GM19372 (cell line): ENCODE measurements around the gene PARP1.
"Not testable (repeated sequence)": the region's sequence is repeated elsewhere in the genome, so short reads cannot be mapped to it uniquely, and the experiment has no call there.

ENCODE experiments used
- ATAC-seq: cut with Tn5 transposase; IDR thresholded peaks from one replicate; pipeline ENCODE4 v1.9.1; 2021; ENCODE audit warnings: mild to moderate bottlenecking, low read depth, moderate library complexity; ENCODE audit not compliant: unreplicated experiment

PARP1 gene

GRCh38 chr1:226357416-226357815 is 50.5 kb downstream of the PARP1 start:
- no peak for ATAC-seq

GRCh38 chr1:226355669-226356551 is 52.0 kb downstream of the PARP1 start:
- ATAC-seq = no peak

DNA sequence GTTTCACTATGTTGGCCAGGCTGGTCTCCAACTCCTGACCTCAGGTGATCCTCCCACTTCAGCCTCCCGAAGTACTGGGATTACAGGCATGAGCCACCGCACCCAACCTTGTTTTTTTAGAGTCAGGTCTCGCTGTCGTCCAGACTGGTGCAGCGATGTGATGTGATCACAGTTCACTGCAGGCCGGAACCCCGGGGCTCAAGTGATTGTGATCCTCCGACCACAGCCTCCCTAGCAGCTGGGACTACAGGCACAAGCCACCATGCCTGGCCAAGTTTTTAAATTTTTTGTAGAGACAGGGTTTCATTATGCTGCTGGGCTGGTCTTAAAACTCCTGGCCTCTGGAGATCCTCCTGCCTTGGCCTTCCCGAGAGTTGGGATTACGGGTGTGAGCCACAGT is 52.9 kb downstream of the PARP1 start:
- no peak for ATAC-seq

- no peak for ATAC-seq
Measured at GRCh38 chr1:226353698-226354525, 54.0 kb downstream of the PARP1 start.

GRCh38 chr1:226351709-226352108 is 56.2 kb downstream of the PARP1 start:
- ATAC-seq = no peak

DNA sequence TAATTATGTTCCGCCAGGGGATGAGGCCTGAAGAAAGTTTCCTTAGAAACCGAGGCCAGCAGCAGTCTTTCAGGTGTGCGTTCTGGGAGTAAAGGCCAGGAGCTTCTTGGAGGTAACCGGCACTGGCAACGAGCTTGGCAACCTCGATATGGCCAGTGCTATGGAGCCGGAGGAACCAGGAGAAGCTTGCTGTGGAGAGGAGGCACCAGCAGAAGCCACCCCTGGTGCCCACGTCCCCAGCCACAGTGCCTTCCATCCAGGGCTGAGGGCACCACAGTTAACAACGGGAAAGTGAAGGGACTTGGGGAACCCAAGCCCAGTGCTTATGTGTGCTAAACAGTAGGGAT is 57.4 kb downstream of the PARP1 start:
- ATAC-seq = no peak

DNA sequence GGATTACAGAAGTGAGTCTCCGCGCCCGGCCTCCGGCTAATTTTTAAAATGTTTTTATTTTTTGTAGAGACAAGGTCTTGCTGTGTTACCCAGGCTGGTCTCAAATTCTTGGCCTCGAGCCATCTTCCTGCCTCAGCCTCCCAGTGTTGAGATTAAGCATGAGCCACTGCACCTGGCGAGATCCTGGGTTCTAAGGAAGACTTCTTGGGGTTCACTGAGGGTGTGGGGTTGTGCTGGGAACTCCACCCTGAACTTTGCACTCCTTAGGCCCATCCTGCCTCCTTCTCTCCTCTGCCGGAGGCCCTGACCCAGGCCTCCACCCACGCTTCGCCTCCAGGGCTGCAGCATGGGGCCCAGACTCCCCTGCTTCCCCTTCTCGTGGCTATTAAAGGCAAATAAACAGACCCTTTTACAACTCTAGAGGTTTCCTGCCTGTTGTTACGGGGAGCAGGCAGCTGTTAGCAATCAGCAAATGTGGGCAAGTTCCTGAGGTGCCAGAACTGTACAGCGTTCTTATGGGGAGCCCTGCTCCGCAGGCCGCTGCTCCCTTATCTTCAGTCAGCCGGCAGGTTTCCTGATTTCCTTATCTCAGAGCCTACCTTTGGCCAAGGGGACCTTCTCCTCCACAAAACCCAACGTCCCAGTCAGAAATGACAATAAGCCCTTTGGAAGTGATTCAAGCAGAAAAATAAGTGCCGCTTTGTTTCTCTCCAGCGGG is 57.9 kb downstream of the PARP1 start:
- peak; percentile 61 for ATAC-seq

DNA sequence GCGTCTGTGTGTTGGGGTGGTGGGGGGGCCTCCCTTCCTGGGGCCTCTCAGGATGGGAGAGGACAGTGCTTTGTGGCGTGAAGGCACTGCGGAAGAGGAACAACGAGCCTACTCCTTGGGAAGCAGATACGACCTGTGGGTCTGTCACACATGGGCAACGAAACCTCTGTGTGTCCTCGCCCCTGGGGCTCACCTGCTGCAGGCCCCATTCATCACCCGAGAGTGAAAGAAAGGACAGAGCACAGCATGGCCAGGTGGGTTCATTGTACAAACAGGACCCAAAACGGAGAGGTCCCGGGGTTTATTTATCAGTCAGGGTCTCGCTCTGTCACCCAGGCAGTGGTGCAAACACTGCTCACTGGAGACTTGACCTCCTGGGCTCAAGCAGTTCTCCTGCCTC is 58.8 kb downstream of the PARP1 start:
- ATAC-seq = no peak

DNA sequence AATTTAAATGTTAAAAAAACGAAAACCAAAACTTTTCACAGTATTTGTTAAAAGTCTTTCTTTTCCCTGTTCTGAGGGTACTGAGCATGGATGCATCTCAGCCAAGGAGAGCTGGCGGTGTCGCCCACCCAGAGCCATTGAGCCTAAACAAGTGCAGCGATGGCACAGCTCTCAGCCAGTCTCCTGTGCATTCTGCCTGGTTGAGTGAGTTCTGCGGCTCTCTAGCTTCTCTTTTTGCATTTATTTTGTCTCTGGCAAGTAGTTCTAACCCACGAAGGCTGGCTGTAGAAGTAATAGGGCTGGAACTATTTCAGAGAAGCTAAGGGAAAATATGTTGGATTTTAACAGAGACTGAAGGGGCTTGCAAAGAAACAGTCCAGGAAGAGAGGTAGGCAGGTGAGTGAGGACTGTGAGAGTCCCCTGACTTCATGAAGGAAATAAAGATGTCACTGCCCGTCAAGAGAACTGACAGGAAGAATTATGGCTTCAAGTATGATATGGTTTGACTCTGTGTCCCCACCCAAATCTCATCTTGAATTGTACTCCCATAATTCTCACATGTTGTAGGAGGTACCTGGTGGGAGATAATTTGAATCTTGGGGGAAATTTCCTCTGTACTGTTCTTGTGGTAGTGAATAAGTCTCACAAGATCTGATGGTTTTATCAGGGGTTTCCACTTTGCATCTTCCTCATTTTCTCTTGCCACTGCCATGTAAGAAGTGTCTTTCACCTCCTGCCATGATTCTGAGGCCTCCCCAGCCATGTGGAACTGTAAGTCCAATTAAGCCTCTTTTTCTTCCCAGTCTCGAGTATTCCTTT is 63.2 kb downstream of the PARP1 start:
- no peak for ATAC-seq

DNA sequence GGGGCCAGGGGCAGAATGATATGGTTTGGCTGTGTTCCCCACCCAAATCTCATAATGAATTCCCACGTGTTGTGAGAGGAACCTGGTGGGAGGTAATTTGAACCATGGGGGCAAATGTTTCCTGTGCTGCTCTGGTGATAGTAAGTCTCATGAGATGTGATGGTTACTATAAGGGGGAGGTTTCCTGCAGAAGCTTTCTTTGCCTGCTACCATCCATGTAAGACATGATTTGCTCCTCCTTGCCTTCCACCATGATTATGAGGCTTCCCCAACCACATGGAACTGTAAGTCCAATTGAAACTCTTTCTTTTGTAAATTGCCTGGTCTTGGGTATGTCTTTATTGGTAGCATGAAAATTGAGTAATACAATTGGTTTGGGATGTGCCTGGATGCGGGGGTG is 65.2 kb downstream of the PARP1 start:
- ATAC-seq = no peak

DNA sequence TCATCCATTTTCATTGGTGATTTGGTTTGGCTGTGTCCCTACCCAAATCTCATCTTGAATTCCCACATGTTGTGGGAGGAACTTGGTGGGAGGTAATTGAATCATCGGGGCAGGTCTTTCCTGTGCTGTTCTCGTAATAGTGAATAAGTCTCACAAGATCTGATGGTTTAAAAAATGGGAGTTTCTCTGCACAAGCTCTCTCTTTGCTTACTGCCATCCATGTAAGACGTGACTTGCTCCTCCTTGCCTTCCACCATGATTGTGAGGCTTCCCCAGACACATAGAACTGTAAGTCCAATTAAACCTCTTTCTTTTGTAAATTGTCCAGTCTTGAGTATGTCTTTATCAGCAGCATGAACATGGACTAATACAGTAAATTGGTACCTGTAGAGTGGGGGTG is 67.8 kb downstream of the PARP1 start:
- ATAC-seq = not testable (repeated sequence)

DNA sequence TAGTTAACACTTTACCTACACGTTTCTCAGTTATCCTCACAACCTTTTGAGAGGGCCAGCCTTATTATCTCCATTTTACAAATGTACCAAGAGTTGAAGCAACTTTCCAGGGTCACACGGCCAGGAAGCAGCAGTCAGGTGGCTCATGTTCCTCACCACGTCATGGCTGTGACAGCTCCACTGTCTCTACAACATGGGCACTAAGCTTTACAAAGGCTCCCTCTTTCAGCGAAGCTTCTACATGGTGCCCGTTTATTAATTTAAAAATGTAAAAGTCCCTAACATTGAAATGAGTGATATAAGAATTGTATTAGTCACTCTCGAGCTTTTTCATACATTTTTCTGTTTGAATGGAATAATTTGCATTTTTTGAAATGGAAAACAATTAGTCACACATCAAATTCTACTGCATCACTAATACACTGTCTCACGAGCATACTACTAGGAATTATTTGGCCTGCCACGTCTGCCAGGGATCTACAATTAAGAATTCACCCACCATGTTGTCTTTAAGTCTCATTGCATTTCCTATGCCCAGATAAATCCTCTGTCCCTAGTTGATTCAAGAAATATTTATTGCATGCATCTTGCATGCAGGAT is 70.5 kb downstream of the PARP1 start:
- ATAC-seq = no peak

GRCh38 chr1:226335661-226336060 is 72.2 kb downstream of the PARP1 start:
- ATAC-seq = no peak

DNA sequence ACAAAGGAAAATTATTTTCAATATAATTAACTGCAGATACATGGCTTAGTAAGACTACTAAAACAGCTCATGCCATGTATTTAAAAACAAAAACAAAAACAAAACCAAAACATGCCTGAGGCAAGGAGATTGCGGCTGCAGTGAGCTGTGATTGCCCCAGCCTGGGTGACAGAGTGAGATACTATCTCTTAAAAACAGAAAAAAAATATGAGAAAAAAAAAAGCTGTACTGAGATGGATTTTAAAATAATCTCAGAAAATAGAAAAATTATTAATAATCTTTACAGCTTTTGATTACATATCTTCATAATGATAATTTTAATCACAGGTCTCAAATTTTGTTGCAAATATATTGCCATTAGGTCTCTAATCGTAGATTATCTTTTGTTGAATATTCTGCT is 74.9 kb downstream of the PARP1 start:
- ATAC-seq = no peak

DNA sequence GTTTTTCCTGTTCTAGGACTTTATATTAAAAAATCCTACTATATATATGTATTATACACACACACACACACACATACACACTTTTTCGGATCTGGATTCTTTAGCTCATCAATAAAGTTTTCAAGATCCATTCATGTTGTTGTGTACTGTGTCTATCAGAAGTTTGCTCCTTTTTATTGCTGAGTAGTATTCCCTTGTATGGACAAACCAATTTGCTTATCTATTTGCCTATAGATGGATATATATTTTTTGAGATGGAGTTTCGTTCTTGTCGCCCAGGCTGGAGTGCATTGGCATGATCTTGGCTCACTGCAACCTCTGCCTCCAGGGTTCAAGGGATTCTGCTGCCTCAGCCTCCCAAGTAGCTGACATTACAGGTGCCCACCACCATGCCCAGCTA is 78.7 kb downstream of the PARP1 start:
- no peak for ATAC-seq

- no peak for ATAC-seq
Measured at GRCh38 chr1:226327761-226328162, 80.1 kb downstream of the PARP1 start.

GRCh38 chr1:226325178-226325577 is 82.7 kb downstream of the PARP1 start:
- ATAC-seq = no peak

GRCh38 chr1:226324479-226324878 is 83.4 kb downstream of the PARP1 start:
- ATAC-seq = no peak

- no peak for ATAC-seq
Measured at GRCh38 chr1:226322986-226323385, 84.9 kb downstream of the PARP1 start.

GRCh38 chr1:226320930-226321329 is 87.0 kb downstream of the PARP1 start:
- ATAC-seq = no peak
